Posterior vena cava (tissue), 2 donors: ENCODE data around the gene KRT222. TPM values are rescaled to one million over a fixed set of nuclear protein-coding genes. Genes with fewer than 3 reads are reported as not detected.

ENCODE experiments used
- DNase-seq: peaks from one replicate; pipeline ENCODE4 v3.0.0-alpha.2; 2020; ENCODE audit warnings: low spot score
- intact Hi-C, 2 donors: fragments of 100-400 bp; cut with DNase I; formaldehyde crosslinking; loops; one replicate each; pipeline versions ENCODE4 v1.14.1 to v1.14.2; 2022 to 2023
- long read RNA-seq, 2 donors: library from polyadenylated mRNA; unstranded; transcript quantifications; one replicate each; pipeline ENCODE4 v2.0.0, GENCODE V29; 2020 to 2021
- total RNA-seq, 2 donors: library from RNA; stranded (reverse); fragmentation: NEBNext Ultra II Directional; extraction: Animal tissue kit (Norgen Biotek cat#: 25700); gene quantifications; one replicate each; pipeline ENCODE4 v1.2.1, GENCODE V29; 2021
- donor health status: DM: yes; HTN: yes; CAD: no.
- donor health status: DM: yes; HTN: yes; CAD: no.

KRT222 gene
- total RNA-seq = 1 to 10 TPM; 1.1 to 7.7 TPM
- long read RNA-seq, donor 1, partial matches to known transcripts = 0 of 2 reads
- long read RNA-seq, donor 1, other reads (novel, unspliced or antisense) = 0 of 2 reads
- long read RNA-seq, donor 2, partial matches to known transcripts = 0 of 2 reads
- long read RNA-seq, donor 2, other reads (novel, unspliced or antisense) = 0 of 2 reads

DNA sequence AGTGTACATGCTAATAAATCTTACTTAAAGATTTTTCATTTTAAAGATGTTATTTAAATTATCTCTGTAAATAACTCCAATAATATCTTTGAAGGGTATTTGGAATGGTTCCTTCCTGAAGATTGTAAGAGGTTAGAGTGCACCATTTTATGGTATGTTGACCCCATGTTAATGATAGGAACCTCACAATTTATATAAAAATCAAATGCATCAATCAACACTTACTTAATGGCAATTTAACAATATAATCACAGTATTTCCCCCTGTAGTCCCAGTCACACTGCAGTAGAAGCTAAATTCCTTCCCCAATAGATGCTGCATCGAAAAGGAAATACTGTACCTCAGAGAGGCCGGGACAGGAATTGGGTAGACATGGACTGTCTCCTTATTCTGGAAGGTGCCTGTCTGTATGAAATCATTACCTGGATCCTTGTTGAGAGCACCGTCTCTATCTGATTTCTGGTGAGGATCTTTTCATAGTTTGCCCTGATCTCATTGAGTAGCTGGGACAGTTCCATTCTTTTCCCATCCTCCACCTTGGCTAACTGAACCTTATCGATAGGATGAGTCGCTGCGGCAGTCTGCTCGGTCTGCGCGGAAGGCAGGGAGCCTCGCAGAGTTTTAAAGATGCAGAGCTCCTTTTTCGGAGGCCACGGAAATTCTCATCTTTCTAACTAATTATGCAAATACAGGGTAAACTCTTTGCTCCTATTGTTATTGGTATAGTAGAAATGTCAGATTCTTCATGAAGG, at the start of gene KRT222:
KRT222 (minus strand) TSS at position 596 of the 752 bp plus-strand sequence; CDS start at position 518, 78 bp downstream.
- DNase-seq = no peak
- intact Hi-C loops = loop anchor here in 1 of 2 donors (10.0 kb wide), 1 partner anchor 530 kb away; no protein-coding TSS in a partner anchor

DNA sequence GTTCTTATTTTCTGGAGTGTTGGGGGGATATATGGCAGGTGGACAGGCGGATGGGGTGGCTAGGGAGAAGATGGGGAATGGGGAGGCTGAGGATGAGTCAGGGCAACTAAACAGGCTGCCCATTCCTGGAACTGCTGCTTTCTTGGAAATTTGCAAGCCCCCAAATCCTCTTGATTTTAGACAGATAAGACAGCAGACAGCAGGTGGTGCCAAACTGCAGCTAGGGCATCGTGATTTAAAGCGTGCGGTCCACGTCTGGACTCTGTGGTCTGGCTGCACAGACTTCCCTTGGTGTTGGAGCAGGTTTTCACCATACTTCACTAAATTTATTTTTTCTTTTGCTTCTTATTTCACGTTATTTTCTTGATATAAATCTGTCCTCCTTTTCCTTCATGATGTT, 49.5 kb upstream of the KRT222 start:
- no peak for DNase-seq
- intact Hi-C loops = no loop called here

DNA sequence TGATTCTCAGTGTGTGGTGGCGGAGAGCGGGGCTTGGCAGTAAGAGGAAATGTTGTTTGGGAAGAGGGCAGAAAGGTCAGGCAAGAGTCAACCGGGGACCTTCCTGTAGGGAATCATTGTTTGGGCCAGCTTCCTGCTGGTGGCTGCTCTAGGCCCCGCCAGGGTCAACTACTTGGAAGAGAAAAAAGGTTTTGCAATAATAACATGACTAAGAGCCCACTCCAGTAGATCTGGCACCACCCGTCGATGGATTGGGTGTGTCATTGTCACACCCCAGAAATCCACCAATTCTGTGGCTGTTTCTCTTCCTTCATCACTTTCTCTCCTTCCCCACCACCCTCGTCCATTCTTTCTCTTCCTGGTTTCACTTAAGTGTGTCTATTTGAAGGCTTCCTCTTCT, 42.8 kb upstream of the KRT222 start:
- DNase-seq = peak; percentile 90
- intact Hi-C loops = no loop called here

DNA sequence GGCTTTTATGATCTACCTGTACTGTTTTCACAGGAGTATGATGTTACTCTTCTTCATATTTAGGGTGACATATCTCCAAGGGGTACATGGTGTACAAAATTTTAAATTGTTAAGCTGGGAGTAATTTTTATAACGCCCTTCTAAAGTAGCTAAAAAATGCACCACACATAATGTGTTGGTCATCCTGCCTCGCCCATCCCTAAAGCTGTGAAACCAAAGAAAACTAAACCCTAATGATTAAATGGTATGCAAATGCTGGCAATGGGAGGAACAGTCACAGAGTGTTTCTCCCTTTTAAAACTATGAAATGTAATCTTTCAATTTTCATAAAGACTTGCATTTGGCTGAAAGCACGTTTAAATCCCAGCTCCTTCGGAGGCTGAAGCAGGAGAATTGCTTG, 40.6 kb upstream of the KRT222 start:
- DNase-seq = no peak
- intact Hi-C loops = no loop called here

DNA sequence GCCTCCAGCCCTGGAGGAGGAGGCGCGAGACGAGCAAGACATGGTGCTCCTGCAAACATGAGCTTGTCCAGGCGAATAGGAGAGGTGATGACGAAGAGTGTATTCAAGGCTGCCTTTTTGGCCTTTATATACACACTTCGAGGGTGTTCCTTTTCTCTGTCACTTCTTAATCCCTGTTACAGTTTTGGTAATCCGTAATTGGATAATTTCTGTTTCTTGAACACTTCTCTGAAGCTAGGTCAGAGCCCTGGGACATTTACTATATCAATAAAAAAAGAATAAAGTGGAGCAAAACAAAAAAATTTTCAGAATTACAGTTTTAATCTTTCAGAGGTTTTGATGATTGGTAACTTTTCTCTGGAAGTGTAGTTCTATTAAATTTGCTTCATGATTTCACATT, 38.7 kb upstream of the KRT222 start, which contains the start of gene KRT24:
KRT24 (minus strand) TSS at position 101 of the 400 bp plus-strand sequence; CDS start at position 42, 59 bp downstream.
- intact Hi-C loops = no loop called here

DNA sequence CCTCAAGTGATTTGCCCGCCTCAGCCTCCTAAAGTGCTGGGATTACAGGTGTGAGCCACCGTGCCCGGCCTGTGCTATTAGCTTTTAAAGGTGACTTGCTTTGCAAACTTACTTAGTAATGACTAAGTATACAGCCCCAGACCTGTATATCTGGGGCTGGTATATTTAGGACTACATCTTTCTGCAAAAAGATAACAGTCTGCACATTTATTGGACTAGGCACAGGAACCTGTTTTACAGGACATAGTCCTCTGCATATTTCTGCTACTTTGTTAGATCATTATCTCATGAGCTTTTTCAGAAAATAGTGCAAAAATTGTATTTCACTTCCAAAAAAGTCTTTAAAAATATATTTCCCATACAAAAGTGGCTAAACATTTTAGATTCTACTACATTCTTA, 37.3 kb upstream of the KRT222 start:
- intact Hi-C loops = no loop called here
- no peak for DNase-seq

More for the DNA sequence above, 38.7 kb upstream of the KRT222 start, which contains the start of gene KRT24:
- DNase-seq = no peak

DNA sequence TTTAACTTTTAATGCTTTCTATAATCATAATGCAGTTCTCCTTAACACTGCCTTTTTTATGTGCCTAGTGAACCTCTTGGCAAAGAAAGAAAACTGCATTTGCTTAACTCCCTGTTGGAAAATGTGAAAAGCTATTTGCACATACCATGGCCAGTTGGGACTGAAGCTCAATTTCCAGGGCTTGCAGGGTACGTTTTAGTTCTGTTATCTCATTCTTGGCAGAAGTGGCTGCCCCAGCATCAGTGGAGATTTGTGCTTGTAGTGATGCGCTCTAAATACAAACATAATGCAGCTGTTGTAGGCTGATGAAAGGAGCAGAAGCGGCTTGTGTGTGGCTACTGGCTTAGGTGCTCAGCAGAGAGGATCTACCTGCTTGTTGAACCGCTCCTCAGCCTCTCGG, 34.9 kb upstream of the KRT222 start:
- intact Hi-C loops = no loop called here
- no peak for DNase-seq

DNA sequence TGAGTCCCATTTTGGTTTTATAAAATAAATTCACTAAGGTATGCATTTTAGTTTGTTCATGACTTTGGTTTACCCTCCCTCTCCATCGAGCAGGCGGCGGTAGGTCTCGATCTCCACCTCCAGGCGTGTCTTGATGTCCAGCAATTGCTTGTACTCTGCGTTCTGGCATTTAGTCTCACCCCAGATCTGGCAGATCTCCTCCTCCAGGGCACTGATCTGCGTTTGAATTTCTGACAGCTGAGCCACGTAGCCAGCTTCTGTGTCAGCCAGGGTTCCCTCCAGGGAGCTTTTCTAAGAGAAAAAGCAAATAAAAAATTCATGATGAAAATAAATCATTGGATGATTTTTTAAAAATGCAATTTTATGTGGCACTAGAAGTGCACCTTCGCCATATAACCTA, 34.4 kb upstream of the KRT222 start:
- intact Hi-C loops = no loop called here
- DNase-seq = no peak

DNA sequence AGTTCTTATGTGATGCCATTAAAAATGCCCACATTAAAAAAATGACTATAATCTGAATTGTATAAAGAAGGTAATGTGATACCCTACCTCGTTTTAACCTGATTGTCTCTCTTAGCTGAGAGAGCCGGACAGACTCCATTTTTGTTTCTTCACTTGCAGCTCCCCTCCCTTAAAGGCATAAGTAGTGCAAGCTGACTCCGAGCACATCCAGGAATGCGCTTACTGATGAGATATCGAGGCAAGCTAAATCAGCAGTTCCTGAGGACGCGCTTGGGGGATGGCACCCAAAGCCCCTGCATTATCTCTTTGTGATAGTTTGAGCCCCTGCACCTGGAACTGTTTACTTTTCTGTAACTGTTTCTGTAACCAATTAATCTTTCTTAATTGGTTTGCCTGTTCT, 32.3 kb upstream of the KRT222 start:
- intact Hi-C loops = no loop called here
- no peak for DNase-seq

DNA sequence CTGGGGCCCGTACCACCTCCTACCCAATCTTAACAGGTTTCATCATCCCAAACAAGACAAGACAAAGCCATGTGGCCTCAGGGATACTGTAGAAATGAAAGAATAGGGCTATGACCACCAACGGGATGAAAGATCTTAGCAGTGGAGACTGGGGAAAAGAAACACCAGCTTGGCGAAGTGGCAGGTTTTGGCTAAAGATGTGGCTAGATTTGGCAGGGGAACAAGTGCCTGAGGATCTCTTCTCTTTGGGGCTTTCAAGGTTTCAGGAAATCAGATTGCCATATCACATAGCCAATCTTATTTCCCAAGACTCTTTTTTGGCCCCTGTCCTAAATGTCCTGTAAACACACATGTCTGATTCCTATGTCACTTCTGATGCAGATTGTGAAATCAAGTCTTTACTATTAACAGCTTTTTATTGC, 31.7 kb upstream of the KRT222 start:
- intact Hi-C loops = no loop called here

DNA sequence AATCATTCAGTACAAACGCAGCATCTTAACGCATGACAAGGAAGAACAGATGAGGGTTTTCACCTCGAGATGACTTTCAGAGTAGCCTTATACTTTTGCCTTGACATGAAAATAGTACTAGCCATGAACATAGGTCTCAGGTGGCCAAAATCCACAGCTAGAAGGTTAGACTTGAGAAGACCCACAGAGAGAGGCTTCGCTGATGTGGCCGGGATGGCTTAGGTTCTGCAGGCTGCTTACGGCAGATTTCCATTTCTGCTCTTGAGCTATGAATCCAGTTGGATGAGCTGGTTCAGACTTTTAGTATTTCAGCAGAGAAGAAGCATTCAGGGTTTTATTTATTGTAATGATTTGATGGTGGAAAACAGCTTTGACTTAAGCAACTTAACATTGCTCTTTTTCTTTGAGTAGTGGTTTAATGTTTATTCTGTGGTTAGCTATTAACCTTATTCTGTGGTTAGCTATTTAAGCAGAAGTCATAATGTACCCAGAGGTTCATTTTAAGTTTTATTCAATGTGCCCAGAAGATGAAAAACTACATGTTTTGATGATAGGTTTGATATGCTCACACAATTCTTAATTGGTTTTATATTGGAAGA, 31.0 kb upstream of the KRT222 start:
- no peak for DNase-seq
- intact Hi-C loops = loop anchor here in 1 of 2 donors (1.0 kb wide), 1 partner anchor 45 kb away; no protein-coding TSS in a partner anchor

More for the DNA sequence above, 31.7 kb upstream of the KRT222 start:
- DNase-seq = no peak

DNA sequence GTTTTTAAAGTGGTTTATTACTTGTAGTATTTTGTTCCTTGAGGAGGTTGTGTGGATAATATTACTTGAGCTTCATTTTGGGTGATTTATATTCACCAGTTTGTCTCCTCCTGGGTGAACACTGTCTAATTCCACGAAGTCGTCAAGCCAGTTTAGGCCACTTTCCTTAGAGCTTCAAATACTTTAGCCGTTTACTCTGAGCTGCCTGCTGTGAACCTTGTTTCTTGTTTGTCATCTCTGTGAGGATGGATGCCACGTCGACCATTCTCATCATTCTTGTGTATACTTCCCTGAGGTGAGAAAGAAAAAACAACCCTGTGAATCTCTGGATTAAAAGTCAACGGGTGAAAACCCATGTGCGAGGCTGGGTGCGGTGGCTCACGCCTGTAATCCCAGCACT, 29.6 kb upstream of the KRT222 start:
- DNase-seq = no peak
- intact Hi-C loops = no loop called here

DNA sequence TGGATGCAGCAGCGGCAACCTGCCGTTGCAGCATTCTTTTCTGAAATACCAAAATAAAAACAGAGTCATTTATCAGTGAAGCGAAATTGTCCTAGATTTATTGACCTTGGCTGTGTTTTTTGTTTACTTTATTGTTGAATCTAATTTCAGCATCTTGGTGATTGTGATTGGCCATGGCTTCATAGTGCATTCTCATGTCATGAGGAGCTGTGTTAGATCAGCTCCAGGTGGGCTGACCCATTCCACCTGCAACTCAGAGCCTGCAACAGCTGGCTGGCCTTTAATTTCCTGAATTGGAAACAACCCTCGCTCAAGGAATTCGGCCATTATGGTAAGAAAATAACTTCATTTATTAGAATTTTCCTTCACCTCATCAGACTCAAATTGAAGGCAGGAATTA, 22.1 kb upstream of the KRT222 start:
- intact Hi-C loops = no loop called here
- DNase-seq = no peak

DNA sequence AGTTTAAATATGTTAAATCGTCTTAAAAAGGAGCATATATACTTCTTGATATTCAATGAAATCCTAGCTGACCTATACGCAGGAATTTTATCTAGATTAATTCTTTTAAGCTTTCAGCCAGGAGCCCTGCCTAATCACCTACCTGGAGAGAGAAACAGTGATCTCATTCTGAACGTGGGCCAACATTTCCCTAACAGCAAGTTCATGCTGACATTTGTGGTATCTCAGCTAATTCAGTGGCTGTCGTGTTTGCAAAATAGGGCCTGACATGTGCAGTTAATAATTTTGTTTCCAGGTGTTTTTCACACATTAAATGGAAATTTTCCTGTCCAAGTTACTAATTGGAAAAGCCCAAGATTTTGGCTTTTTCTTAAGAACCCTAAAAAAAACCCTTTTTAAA, 21.2 kb upstream of the KRT222 start:
- no peak for DNase-seq
- intact Hi-C loops = no loop called here

DNA sequence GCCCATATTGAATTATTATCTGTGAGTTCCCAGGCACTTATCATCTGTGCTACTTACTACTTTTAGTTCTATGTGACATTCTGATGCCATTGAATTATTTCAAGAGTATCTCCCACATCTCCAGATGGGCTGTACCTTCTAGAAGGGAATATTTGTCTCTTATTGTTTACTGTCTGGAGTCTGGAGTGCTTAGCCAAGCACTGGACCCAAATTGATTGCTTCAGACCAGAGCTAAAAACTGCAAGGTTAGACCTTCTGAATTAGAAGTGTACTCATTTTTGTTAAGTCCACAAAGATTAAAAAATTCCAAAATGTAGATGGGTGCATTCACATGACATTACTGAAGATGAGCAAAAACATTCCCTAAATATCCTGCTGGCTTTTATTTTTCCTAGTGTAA, 16.0 kb upstream of the KRT222 start:
- no peak for DNase-seq
- intact Hi-C loops = no loop called here

DNA sequence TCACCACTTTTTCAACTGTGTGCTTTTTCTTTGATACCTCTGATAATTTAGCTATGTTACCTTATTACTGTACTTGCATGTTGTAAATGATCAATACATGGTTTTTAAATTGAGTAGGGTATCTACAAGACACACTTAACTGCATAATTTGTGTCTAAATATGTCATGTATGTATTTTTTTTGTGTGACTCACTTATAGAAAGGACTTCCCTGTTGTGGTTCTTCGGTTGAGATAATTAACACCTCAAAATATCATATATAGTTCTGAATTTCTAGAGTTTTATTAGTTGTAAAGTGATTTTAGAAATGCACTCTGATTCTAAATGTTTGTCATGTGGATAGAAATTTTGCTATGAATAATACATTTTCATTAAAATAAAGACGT, 14.5 kb upstream of the KRT222 start:
- intact Hi-C loops = no loop called here
- DNase-seq = no peak

DNA sequence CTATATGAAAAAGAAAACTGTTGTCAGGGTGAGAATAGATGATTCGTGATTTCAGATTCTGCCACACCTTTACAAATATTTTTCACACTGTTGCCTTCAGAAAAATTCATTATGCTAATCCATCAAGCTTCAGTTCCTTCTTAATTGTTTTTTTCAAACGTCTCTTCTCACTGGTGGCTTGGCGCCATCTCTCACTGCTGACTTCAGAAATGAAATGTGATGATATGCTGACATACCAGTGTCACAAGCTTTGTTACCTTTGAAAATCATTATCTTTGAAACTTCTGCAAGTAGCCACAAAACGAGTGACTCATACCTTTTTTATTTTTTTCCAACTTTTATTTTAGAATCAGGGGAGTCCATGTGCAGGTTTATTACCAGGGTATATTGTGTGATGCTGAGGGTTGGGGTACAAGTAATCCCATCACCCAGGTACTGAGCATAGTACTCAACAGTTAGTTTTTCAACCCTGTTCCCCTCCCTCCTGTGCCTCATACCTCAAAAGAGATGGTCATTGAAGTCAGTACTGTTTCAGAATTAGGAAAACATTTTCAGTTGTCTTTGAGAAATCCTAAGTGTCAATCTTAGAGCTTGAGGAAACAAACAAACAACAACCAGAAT, 14.0 kb upstream of the KRT222 start:
- no peak for DNase-seq
- intact Hi-C loops = no loop called here

DNA sequence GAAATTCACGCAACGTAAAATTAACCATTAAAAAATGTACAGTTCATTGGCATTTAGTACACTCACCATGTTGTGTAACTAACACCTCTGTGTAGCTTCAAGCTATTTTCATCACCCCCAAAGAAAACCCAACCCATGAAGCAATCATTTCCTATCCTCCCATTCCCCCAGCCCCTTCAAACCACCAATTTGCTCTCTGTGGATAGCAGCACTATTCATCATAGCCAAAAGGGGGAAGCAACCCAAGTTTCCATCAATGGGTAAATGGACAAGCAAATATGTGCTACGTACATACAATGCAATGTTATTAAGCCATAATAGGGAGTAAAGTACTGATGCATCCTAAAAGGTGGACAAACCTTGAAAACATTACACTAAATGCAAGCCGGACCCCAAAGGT, 10.9 kb upstream of the KRT222 start:
- intact Hi-C loops = no loop called here

DNA sequence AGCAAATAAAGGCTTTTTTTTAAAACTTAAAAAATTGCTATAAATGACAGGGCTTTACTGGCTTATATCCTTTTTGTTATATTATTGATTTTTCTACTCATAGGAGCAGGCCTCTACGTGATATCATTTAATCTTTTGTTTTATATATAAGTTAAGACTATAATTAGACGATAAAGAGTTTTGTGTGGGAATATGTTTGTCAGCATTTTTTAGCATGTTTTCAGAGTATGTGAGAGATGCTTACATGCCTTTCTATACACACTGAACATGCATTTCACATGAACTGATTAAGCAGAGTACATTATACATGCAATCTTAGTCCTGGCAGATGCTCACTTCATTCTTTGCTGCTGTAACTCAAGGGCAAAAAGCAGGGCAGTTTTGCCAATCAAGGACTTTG, 7.7 kb upstream of the KRT222 start:
- DNase-seq = no peak
- intact Hi-C loops = no loop called here

More for the DNA sequence above, 10.9 kb upstream of the KRT222 start:
- no peak for DNase-seq

DNA sequence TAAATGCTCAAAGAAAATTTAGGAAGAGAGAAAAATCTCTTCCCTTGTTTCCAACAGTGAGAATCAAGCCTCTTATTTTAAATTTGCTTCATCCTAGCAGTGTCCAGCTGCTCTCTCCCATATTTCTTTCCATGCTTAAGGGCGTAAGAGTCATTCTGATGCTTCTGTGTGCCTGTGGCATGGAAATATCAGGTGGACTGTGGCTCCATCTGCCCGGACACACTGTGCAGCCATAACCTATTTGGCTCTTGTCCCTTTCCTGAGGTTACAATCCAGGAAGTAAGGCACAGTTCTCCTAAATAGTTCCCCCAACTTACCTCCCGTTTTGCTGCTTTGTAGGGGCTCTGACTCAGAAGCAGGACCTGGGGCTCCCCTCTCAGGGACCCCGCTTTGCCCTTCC, 6.3 kb upstream of the KRT222 start:
- intact Hi-C loops = no loop called here

More for the DNA sequence above, 6.3 kb upstream of the KRT222 start:
- no peak for DNase-seq
